HFF-Myc (cell line): ENCODE data around the gene IFNGR2.

Experiments
- DNase-seq: peaks from one replicate; pipeline ENCODE4 v3.0.0-alpha.2; 2011; ENCODE audit warnings: low read depth; ENCODE audit errors: extremely low read depth
- H3K4me3 ChIP-seq: replicated peaks from 2 replicates; pipeline ENCODE4 v1.5.1; 2011; ENCODE audit warnings: low read depth, mild to moderate bottlenecking, control low read depth, low read length
- CTCF ChIP-seq: IDR thresholded peaks from 2 replicates; pipeline ENCODE4 v1.5.1; 2012; ENCODE audit warnings: mild to moderate bottlenecking, low read depth, low read length, control low read depth; ENCODE audit errors: missing control alignments

IFNGR2 gene

GRCh38 chr21:33473344-33473743 is 70.1 kb downstream of the IFNGR2 start:
- no peak for TF ChIP-seq CTCF
- DNase-seq: no peak
- H3K4me3 ChIP-seq: no peak overlapping the region

GRCh38 chr21:33477066-33477465 is 73.9 kb downstream of the IFNGR2 start:
- H3K4me3 ChIP-seq: no peak overlapping the region
- no peak for TF ChIP-seq CTCF
- no peak for DNase-seq

- DNase-seq: no peak
- TF ChIP-seq CTCF: no peak
- H3K4me3 ChIP-seq: peak overlapping the region; percentile 89
Observed at GRCh38 chr21:33478182-33478581, 75.0 kb downstream of the IFNGR2 start.

DNA sequence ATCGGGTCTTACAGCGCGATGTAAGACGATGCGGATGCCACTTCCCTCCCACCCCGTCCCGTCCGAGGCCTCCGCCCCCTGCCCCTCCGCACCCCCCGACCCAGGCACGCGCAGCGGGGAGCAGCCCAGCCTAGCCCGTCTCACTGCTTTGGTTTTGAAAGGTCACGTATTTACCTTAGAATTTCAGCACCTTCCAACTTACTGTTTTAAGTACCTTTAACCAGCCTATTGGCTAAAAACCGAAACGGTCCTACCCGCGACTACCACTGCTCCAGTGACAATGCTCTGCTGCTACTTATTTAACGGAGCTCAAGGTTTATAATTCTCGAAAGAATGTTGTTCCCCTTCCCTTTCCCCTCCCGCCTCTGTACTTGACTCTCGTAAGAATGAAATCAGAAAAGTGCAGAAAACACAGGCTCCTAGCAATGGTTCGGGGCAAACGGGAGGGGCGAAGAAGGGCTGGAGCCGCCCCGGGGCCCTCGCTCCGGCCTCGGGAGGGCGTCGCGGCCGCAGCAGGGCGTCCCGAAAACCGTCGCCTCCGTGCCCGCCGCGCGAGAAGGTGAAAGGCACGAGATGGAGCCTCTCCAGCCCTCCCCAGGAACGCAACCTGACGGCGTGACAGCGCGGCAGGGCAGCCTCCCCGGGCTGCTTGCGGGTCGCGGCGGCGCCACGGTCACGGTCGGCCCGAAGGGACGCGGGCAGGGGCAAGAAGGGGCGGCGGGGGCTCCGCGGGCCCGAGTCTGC is 75.9 kb downstream of the IFNGR2 start:
- no peak for DNase-seq
- peak overlapping the region; percentile 89 for H3K4me3 ChIP-seq
- TF ChIP-seq CTCF: no peak

DNA sequence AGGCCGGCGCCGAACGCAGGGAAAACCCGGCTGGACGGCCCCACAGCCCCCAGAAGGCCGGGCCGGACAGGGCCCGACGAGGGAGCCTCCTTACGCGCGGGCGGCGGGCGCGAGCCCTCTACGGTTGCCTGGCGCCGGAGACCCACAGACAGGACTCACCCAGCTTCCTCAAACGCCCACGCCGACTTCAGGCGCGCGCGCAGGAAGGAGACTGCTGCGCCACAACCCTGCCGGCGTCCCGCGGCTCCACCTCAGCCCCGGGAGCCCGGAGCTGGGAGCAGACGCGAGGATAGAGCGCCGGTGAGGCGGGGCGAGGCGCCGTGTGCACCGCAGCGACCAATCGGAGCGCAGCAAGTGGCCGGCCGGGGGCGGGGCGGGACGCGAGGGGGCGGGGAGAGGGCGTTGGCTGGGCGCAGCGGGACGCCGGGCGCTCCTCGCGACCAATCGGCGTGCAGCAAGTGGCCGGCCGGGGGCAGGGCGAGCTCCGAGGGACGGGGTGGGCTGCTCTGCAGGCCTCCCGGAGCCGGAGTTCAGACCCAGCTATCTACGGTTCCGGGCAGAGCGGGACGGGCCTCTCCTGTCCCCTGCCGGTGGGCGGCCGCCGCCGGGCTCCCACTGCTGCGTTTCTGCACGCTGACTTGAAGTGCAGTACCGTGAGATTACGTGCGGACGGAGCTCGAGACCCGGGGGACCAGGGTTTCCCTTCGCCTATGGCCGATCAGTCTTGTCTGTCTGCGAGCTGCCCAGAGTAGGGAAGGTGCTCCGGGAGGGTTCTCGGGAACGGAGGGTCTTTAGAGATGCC is 76.7 kb downstream of the IFNGR2 start, which contains the start of gene TMEM50B:
Gene TMEM50B, minus strand, starts transcription at position 296 of the 802 bp plus-strand sequence. CDS start 11,089 bp downstream, outside the sequence.
- H3K4me3 ChIP-seq: peak within 1 kb of the TSS; percentile 89
- peak; percentile 74 for DNase-seq
- peak; percentile 31 for TF ChIP-seq CTCF

- TF ChIP-seq CTCF: no peak
- H3K4me3 ChIP-seq: peak overlapping the region; percentile 89
- no peak for DNase-seq
Observed at GRCh38 chr21:33480481-33481103, 77.4 kb downstream of the IFNGR2 start.
